Esophagus muscularis mucosa (tissue), 4 donors: Measurements from ENCODE around the gene ZSCAN2.
"Not testable (repeated sequence)": the region's sequence is repeated elsewhere in the genome, so short reads cannot be mapped to it uniquely, and the experiment has no call there.

ENCODE experiments used
- CTCF ChIP-seq, 3 experiments: fragments of 200-600 bp in 2 of 3; fragments of 450-650 bp in 1 of 3; sonication (generic) in 2 of 3; IDR thresholded peaks; one replicate each; pipeline ENCODE4 v1.5.1; 2017 to 2019; ENCODE audit warnings: antibody characterized with exemption in 3 of 3, mild to moderate bottlenecking in 2 of 3, moderate library complexity in 1 of 3
- EP300 ChIP-seq: sonication (generic); formaldehyde crosslinking; IDR thresholded peaks from one replicate; pipeline ENCODE4 v1.6.1; 2017; ENCODE audit warnings: antibody characterized with exemption
- POLR2A ChIP-seq: fragments of 450-650 bp; IDR thresholded peaks from one replicate; pipeline ENCODE4 v1.6.1; 2017; ENCODE audit warnings: antibody characterized with exemption, moderate library complexity, mild to moderate bottlenecking, low read depth

DNA sequence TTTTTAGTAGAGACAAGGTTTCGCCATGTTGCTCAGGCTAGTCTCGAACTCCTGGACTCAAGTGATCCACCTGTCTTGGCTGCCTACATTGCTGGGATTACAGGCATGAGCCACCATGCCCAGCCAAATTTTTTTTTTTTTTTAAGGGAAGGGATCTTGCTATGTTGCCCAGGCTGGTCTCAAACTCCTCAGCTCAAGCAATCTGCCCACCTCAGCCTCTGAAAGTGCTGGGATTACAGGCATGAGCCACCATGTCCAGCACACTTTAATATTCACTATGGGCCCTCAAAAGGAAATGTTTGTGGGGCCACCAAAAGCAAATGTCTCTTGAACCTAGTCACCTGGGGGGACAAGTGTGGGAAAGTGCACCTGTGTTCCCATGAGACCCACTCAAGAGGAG lies 41.8 kb downstream of the ZSCAN2 start:
- TF ChIP-seq POLR2A; CTCF (IDR thresholded peaks at IDR 0.05); EP300: not testable (repeated sequence)
